Natural killer cell (primary cell): Measurements from ENCODE around the gene RCAN2. TPM values are rescaled to one million over a fixed set of nuclear protein-coding genes. Genes with fewer than 3 reads are reported as not detected.

Experiments used
- ATAC-seq, 3 donors: fragments of 150-1000 bp in 2 of 3; fragments of 200-7000 bp in 1 of 3; cut with Tn5 transposase; 1 replicate in 1 of 3; 2 replicates in 2 of 3; pipeline ENCODE4 v1.10.0; 2021; ENCODE audit warnings: mild to moderate bottlenecking in 2 of 3, moderate library complexity in 2 of 3
- DNase-seq, 2 donors: peaks; one replicate each; pipeline versions ENCODE4 v3.0.0 to v3.0.0-alpha.2; 2013 to 2021; ENCODE audit warnings: mixed read lengths in 1 of 2
- H3K27ac ChIP-seq: one replicate; pipeline ENCODE4 v1.5.1; 2013; ENCODE audit warnings: mild to moderate bottlenecking, low read length
- H3K27me3 ChIP-seq: one replicate; pipeline ENCODE4 v1.6.1; 2013; ENCODE audit warnings: low read length; ENCODE audit not compliant: control insufficient read depth, insufficient read depth
- H3K36me3 ChIP-seq: one replicate; pipeline ENCODE4 v1.6.1; 2013; ENCODE audit warnings: low read length; ENCODE audit not compliant: control insufficient read depth, insufficient read depth
- H3K4me1 ChIP-seq: one replicate; pipeline ENCODE4 v1.6.1; 2013; ENCODE audit warnings: low read length; ENCODE audit not compliant: control insufficient read depth, insufficient read depth
- H3K4me3 ChIP-seq: one replicate; pipeline ENCODE4 v1.5.1; 2013; ENCODE audit warnings: low read length
- H3K9me3 ChIP-seq: one replicate; pipeline ENCODE4 v1.6.1; 2013; ENCODE audit warnings: low read length; ENCODE audit not compliant: control insufficient read depth, insufficient read depth
- H3K27ac Mint-ChIP-seq, 2 donors: one replicate each; pipeline ENCODE4 v1.8.0; 2022; ENCODE audit warnings: mild to moderate bottlenecking in 2 of 2, mixed read lengths in 2 of 2, moderate library complexity in 1 of 2
- H3K27me3 Mint-ChIP-seq, 2 donors: one replicate each; pipeline ENCODE4 v1.8.0; 2022; ENCODE audit warnings: low read depth in 2 of 2, mixed read lengths in 2 of 2
- H3K36me3 Mint-ChIP-seq: one replicate; pipeline ENCODE4 v1.8.0; 2022; ENCODE audit warnings: mixed read lengths
- H3K4me1 Mint-ChIP-seq, 2 donors: one replicate each; pipeline ENCODE4 v1.8.0; 2022; ENCODE audit warnings: mixed read lengths in 2 of 2
- H3K4me3 Mint-ChIP-seq: one replicate; pipeline ENCODE4 v1.8.0; 2022; ENCODE audit warnings: mild to moderate bottlenecking, moderate library complexity, mixed read lengths
- H3K9me3 Mint-ChIP-seq, 2 donors: one replicate each; pipeline ENCODE4 v1.8.0; 2022; ENCODE audit warnings: mixed read lengths in 2 of 2
- CTCF ChIP-seq: fragments of 200-600 bp; IDR thresholded peaks from one replicate; pipeline ENCODE4 v1.8.0; 2022; ENCODE audit warnings: antibody characterized with exemption
- WGBS: methylation state at CpG from one replicate; pipeline ENCODE4 v1.1.7; 2013; ENCODE audit warnings: missing lambda C conversion rate; ENCODE audit not compliant: insufficient coverage; 5-methylcytosine and 5-hydroxymethylcytosine counted together
- intact Hi-C: fragments of 100-400 bp; cut with micrococcal nuclease; formaldehyde crosslinking; loops from one replicate; pipeline ENCODE4 v1.14.2; 2022
- total RNA-seq, 4 donors: library from RNA; stranded (reverse); fragments of 120-200 nt in 1 of 4; gene quantifications; one replicate each; pipeline versions ENCODE4 v1.2.3 to v1.2.4, GENCODE V29; 2013 to 2022

The RCAN2 gene
- under 1 TPM in 1 of 3 donors, not detected in 2; 0.43 TPM for total RNA-seq
- 0.20 TPM for total RNA-seq (2013)

- intact Hi-C loops = loop anchor here (1.0 to 5.0 kb wide), 2 partner anchors 269 to 401 kb away; no protein-coding TSS in a partner anchor
- H3K4me3 Mint-ChIP-seq = peak within 1 kb of the TSS; percentile 76
- peaks cover 4 to 13% of the 10 kb centered on the region in 2 donors for H3K4me1 Mint-ChIP-seq
- H3K36me3 Mint-ChIP-seq = no peaks in the 10 kb centered on the region
- no peaks in the 10 kb centered on the region for H3K9me3 Mint-ChIP-seq
- WGBS = under 1% methylated on average over 51 of the region's 51 CpGs
- peaks cover 10% of the 10 kb centered on the region for H3K4me1 ChIP-seq
- H3K27me3 ChIP-seq = peaks cover 35% of the 10 kb centered on the region
- no peaks in the 10 kb centered on the region for H3K36me3 ChIP-seq
- peak within 1 kb of the TSS; percentile 46 for H3K4me3 ChIP-seq
- peaks cover 44 to 77% of the 10 kb centered on the region in 2 donors for H3K27me3 Mint-ChIP-seq
- no peak within 1 kb of the TSS for H3K27ac ChIP-seq
- ATAC-seq (peak; percentile 61 to 84 (median 80)), DNase-seq (peak; percentile 19 to 21)
- no peaks in the 10 kb centered on the region for H3K9me3 ChIP-seq
- H3K27ac Mint-ChIP-seq = no peak within 1 kb of the TSS
- TF ChIP-seq CTCF = no peak
Observed at GRCh38 chr6:46491201-46491627, at the start of gene RCAN2. Gene RCAN2, minus strand, starts transcription at chr6:46491449.

GRCh38 chr6:46539866-46540265 is 48.6 kb upstream of the RCAN2 start:
- H3K4me3 ChIP-seq = no peak overlapping the region
- H3K27me3 ChIP-seq = peaks cover 2% of the 10 kb centered on the region

GRCh38 chr6:46538800-46539480 is 47.7 kb upstream of the RCAN2 start:
- no peaks in the 10 kb centered on the region for H3K4me1 Mint-ChIP-seq
- no peaks in the 10 kb centered on the region for H3K4me1 ChIP-seq

More at GRCh38 chr6:46539866-46540265, 48.6 kb upstream of the RCAN2 start:
- Mint-ChIP-seq H3K4me3 (no peak overlapping the region), H3K27ac (no peak overlapping the region), H3K27me3 (peaks cover 17 to 22% of the 10 kb centered on the region in 2 donors), H3K36me3 (no peaks in the 10 kb centered on the region), H3K9me3 (peaks cover 0 to 2% of the 10 kb centered on the region in 2 donors), H3K4me1 (no peaks in the 10 kb centered on the region)
- Histone ChIP-seq H3K4me1 (no peaks in the 10 kb centered on the region), H3K27ac (no peak overlapping the region), H3K36me3 (no peaks in the 10 kb centered on the region), H3K9me3 (no peaks in the 10 kb centered on the region)
- no peak for TF ChIP-seq CTCF
- DNase-seq (no peak), ATAC-seq (no peak)
- intact Hi-C loops = no loop called here
- 80% methylated on average over 1 of the region's 2 CpGs for WGBS

More at GRCh38 chr6:46538800-46539480, 47.7 kb upstream of the RCAN2 start:
- Histone ChIP-seq H3K27ac (no peak overlapping the region), H3K4me3 (no peak overlapping the region), H3K9me3 (no peaks in the 10 kb centered on the region), H3K36me3 (no peaks in the 10 kb centered on the region), H3K27me3 (peaks cover 2% of the 10 kb centered on the region)
- H3K9me3 Mint-ChIP-seq = peaks cover 0 to 2% of the 10 kb centered on the region in 2 donors
- peaks cover 17 to 22% of the 10 kb centered on the region in 2 donors for H3K27me3 Mint-ChIP-seq
- ATAC-seq (no peak), DNase-seq (no peak)
- intact Hi-C loops = no loop called here
- no peaks in the 10 kb centered on the region for H3K36me3 Mint-ChIP-seq
- 64% methylated on average over 5 of the region's 6 CpGs for WGBS
- H3K27ac Mint-ChIP-seq = no peak overlapping the region
- no peak overlapping the region for H3K4me3 Mint-ChIP-seq
- no peak for TF ChIP-seq CTCF
